Amniotic epithelial cell (primary cell): Measurements from ENCODE around the gene SLC22A13.
A peak's percentile ranks its signal among the peaks of the same experiment; 100 is the strongest.
"Not testable (repeated sequence)": the region's sequence is repeated elsewhere in the genome, so short reads cannot be mapped to it uniquely, and the experiment has no call there.

Experiments
- DNase-seq: peaks from one replicate; pipeline ENCODE4 v3.0.0-alpha.2; 2010; ENCODE audit warnings: low read depth

Gene SLC22A13

GRCh38 chr3:38307599-38307998 is 42.0 kb downstream of the SLC22A13 start:
- no peak for DNase-seq

GRCh38 chr3:38308456-38308855 is 42.8 kb downstream of the SLC22A13 start:
- DNase-seq, result no peak

- DNase-seq, result no peak
Measured at GRCh38 chr3:38311476-38311875, 45.9 kb downstream of the SLC22A13 start.

GRCh38 chr3:38311941-38312340 is 46.3 kb downstream of the SLC22A13 start:
- DNase-seq, result no peak

- DNase-seq, result no peak
Measured at GRCh38 chr3:38312356-38312755, 46.7 kb downstream of the SLC22A13 start.

GRCh38 chr3:38313263-38313662 is 47.7 kb downstream of the SLC22A13 start:
- no peak for DNase-seq

- no peak for DNase-seq
Measured at GRCh38 chr3:38313695-38314094, 48.1 kb downstream of the SLC22A13 start.

- DNase-seq, result no peak
Measured at GRCh38 chr3:38314112-38314763, 48.6 kb downstream of the SLC22A13 start.

- DNase-seq, result no peak
Measured at GRCh38 chr3:38314764-38315487, 49.3 kb downstream of the SLC22A13 start.

- no peak for DNase-seq
Measured at GRCh38 chr3:38315488-38316230, 50.0 kb downstream of the SLC22A13 start.

GRCh38 chr3:38316356-38317191 is 51.0 kb downstream of the SLC22A13 start:
- no peak for DNase-seq

- DNase-seq, result peak; percentile 50
Measured at GRCh38 chr3:38317192-38317759, 51.7 kb downstream of the SLC22A13 start.

GRCh38 chr3:38318766-38319671 is 53.4 kb downstream of the SLC22A13 start:
- no peak for DNase-seq

GRCh38 chr3:38320638-38321037 is 55.0 kb downstream of the SLC22A13 start:
- DNase-seq, result not testable (repeated sequence)

- DNase-seq, result no peak
Measured at GRCh38 chr3:38323060-38323459, 57.4 kb downstream of the SLC22A13 start.

GRCh38 chr3:38325256-38325655 is 59.6 kb downstream of the SLC22A13 start:
- DNase-seq, result no peak

GRCh38 chr3:38327335-38328009 is 61.9 kb downstream of the SLC22A13 start:
- DNase-seq, result peak; percentile 54
